Testis (tissue), 2 donors: ENCODE measurements around the gene SMYD4.

Experiments used
- POLR2A ChIP-seq: fragments of 450-650 bp; IDR thresholded peaks from one replicate; pipeline ENCODE4 v1.6.1; 2017; ENCODE audit warnings: antibody characterized with exemption, mild to moderate bottlenecking, moderate library complexity
- TF ChIP-seq, protein P1 (sequence below), 3 experiments: fragments of 450-650 bp in 2 of 3; fragments of 200-600 bp in 1 of 3; sonication (generic) in 1 of 3; IDR thresholded peaks; one replicate each; pipeline ENCODE4 v1.5.1; 2016 to 2019; ENCODE audit warnings: antibody characterized with exemption in 3 of 3, mild to moderate bottlenecking in 2 of 3, moderate library complexity in 1 of 3

DNA sequence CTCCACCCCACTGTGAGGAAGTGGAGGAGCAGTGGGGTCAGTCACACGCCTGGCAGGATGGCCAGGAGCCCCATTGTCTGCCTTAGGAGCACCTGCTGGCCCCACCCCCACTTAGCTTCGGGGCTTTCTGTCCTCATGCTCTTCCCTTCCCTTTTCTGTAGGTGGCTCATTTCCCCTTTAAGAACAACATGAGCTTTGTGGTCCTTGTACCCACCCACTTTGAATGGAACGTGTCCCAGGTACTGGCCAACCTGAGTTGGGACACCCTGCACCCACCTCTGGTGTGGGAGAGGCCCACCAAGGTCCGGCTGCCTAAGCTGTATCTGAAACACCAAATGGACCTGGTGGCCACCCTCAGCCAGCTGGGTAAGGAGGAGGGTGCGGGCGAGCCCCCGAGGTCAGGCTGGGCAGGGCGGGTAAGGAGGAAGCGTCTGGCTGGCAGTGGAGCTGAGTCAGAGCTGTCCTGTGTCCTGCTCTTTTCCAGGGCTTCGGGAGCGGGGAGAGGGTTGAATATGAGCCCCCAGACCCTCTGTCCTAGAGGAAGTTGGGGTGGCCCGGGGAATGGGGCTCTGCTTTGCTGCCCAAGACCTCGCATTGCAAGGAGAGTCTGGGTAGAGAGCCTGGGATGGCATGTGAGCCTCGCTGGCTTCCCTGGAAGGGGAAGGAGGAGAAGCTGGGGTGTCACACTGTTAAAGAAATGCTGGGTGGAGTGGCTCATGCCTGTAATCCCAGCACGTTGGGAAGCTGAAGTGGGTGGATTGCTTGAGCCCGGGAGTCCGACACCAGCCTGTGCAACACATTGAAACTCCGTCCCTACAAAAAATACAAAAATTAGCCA, 77.1 kb downstream of the SMYD4 start:
- TF ChIP-seq, protein P1, sequence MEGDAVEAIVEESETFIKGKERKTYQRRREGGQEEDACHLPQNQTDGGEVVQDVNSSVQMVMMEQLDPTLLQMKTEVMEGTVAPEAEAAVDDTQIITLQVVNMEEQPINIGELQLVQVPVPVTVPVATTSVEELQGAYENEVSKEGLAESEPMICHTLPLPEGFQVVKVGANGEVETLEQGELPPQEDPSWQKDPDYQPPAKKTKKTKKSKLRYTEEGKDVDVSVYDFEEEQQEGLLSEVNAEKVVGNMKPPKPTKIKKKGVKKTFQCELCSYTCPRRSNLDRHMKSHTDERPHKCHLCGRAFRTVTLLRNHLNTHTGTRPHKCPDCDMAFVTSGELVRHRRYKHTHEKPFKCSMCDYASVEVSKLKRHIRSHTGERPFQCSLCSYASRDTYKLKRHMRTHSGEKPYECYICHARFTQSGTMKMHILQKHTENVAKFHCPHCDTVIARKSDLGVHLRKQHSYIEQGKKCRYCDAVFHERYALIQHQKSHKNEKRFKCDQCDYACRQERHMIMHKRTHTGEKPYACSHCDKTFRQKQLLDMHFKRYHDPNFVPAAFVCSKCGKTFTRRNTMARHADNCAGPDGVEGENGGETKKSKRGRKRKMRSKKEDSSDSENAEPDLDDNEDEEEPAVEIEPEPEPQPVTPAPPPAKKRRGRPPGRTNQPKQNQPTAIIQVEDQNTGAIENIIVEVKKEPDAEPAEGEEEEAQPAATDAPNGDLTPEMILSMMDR (IDR thresholded peaks at IDR 0.05) = no peak
- TF ChIP-seq POLR2A = no peak
